Neuron (in vitro differentiated cells): Measurements from ENCODE around the gene CLP1.
A peak's percentile ranks its signal among the peaks of the same experiment; 100 is the strongest.

ENCODE experiments used
- H2AFZ ChIP-seq: one replicate; pipeline ENCODE4 v1.6.1; 2013; ENCODE audit warnings: low read depth, mild to moderate bottlenecking, inconsistent platforms, low read length, moderate library complexity
- H3K27me3 ChIP-seq: one replicate; pipeline ENCODE4 v1.6.1; 2013; ENCODE audit warnings: low read length; ENCODE audit not compliant: insufficient read depth
- H3K36me3 ChIP-seq: one replicate; pipeline ENCODE4 v1.6.1; 2013; ENCODE audit warnings: low read length; ENCODE audit not compliant: insufficient read depth
- H3K4me1 ChIP-seq: one replicate; pipeline ENCODE4 v1.6.1; 2013; ENCODE audit warnings: low read length; ENCODE audit not compliant: insufficient read depth
- H3K4me3 ChIP-seq: 2 replicates; pipeline ENCODE4 v1.5.1; 2013; ENCODE audit warnings: mild to moderate bottlenecking, low read length, moderate library complexity
- H3K9me3 ChIP-seq: one replicate; pipeline ENCODE4 v1.6.1; 2013; ENCODE audit warnings: low read length

CLP1 gene

GRCh38 chr11:57657194-57658022 is at the start of gene CLP1:
Gene CLP1 (plus strand): TSS chr11:57657762. CDS start chr11:57659477, 1,715 bp downstream.
- peaks cover 27% of the 10 kb centered on the region for H3K36me3 ChIP-seq

GRCh38 chr11:57610170-57610569 is 47.4 kb upstream of the CLP1 start:
- no peak overlapping the region for H2AFZ ChIP-seq
- no peak overlapping the region for H3K4me3 ChIP-seq
- no peaks in the 10 kb centered on the region for H3K4me1 ChIP-seq
- H3K27me3 ChIP-seq = no peaks in the 10 kb centered on the region
- peaks cover 67% of the 10 kb centered on the region for H3K36me3 ChIP-seq
- H3K9me3 ChIP-seq = no peaks in the 10 kb centered on the region

More at GRCh38 chr11:57657194-57658022, at the start of gene CLP1:
- Histone ChIP-seq H3K4me1 (peaks cover 11% of the 10 kb centered on the region), H3K27me3 (no peaks in the 10 kb centered on the region), H3K4me3 (peak within 1 kb of the TSS; percentile 64), H3K9me3 (no peaks in the 10 kb centered on the region), H2AFZ (peak within 1 kb of the TSS; percentile 13)

GRCh38 chr11:57614234-57614772 is 43.3 kb upstream of the CLP1 start:
- no peak overlapping the region for H3K4me3 ChIP-seq
- no peak overlapping the region for H2AFZ ChIP-seq
- no peaks in the 10 kb centered on the region for H3K4me1 ChIP-seq
- H3K27me3 ChIP-seq = no peaks in the 10 kb centered on the region
- peaks cover 53% of the 10 kb centered on the region for H3K36me3 ChIP-seq
- no peaks in the 10 kb centered on the region for H3K9me3 ChIP-seq

GRCh38 chr11:57615308-57615707 is 42.3 kb upstream of the CLP1 start:
- no peak overlapping the region for H2AFZ ChIP-seq
- peaks cover 49% of the 10 kb centered on the region for H3K36me3 ChIP-seq
- H3K9me3 ChIP-seq = peaks cover 3% of the 10 kb centered on the region
- no peaks in the 10 kb centered on the region for H3K27me3 ChIP-seq
- no peaks in the 10 kb centered on the region for H3K4me1 ChIP-seq
- no peak overlapping the region for H3K4me3 ChIP-seq

GRCh38 chr11:57616595-57616994 is 41.0 kb upstream of the CLP1 start:
- Histone ChIP-seq H3K27me3 (no peaks in the 10 kb centered on the region), H3K4me3 (no peak overlapping the region), H3K36me3 (peaks cover 39% of the 10 kb centered on the region), H2AFZ (no peak overlapping the region), H3K4me1 (no peaks in the 10 kb centered on the region), H3K9me3 (peaks cover 3% of the 10 kb centered on the region)

GRCh38 chr11:57618438-57618837 is 39.1 kb upstream of the CLP1 start:
- H3K36me3 ChIP-seq = peaks cover 23% of the 10 kb centered on the region
- H3K27me3 ChIP-seq = no peaks in the 10 kb centered on the region
- H3K9me3 ChIP-seq = peaks cover 3% of the 10 kb centered on the region
- no peaks in the 10 kb centered on the region for H3K4me1 ChIP-seq
- H2AFZ ChIP-seq = no peak overlapping the region
- no peak overlapping the region for H3K4me3 ChIP-seq

- Histone ChIP-seq H3K27me3 (no peaks in the 10 kb centered on the region), H3K4me1 (no peaks in the 10 kb centered on the region), H2AFZ (no peak overlapping the region), H3K4me3 (no peak overlapping the region), H3K36me3 (peaks cover 14% of the 10 kb centered on the region), H3K9me3 (peaks cover 3% of the 10 kb centered on the region)
Observed at GRCh38 chr11:57619331-57619730, 38.2 kb upstream of the CLP1 start.

GRCh38 chr11:57620467-57620866 is 37.1 kb upstream of the CLP1 start:
- Histone ChIP-seq H3K4me3 (no peak overlapping the region), H3K4me1 (no peaks in the 10 kb centered on the region), H3K36me3 (peaks cover 4% of the 10 kb centered on the region), H2AFZ (no peak overlapping the region), H3K9me3 (peaks cover 3% of the 10 kb centered on the region), H3K27me3 (no peaks in the 10 kb centered on the region)

GRCh38 chr11:57622263-57622662 is 35.3 kb upstream of the CLP1 start:
- Histone ChIP-seq H3K27me3 (no peaks in the 10 kb centered on the region), H2AFZ (no peak overlapping the region), H3K4me1 (no peaks in the 10 kb centered on the region), H3K9me3 (peaks cover 3% of the 10 kb centered on the region), H3K36me3 (peaks cover 3% of the 10 kb centered on the region), H3K4me3 (no peak overlapping the region)

GRCh38 chr11:57624864-57625263 is 32.7 kb upstream of the CLP1 start:
- Histone ChIP-seq H3K4me3 (no peak overlapping the region), H3K27me3 (no peaks in the 10 kb centered on the region), H3K36me3 (peaks cover under 1% of the 10 kb centered on the region), H3K9me3 (peaks cover 1% of the 10 kb centered on the region), H3K4me1 (no peaks in the 10 kb centered on the region), H2AFZ (no peak overlapping the region)

- Histone ChIP-seq H2AFZ (no peak overlapping the region), H3K36me3 (no peaks in the 10 kb centered on the region), H3K4me1 (no peaks in the 10 kb centered on the region), H3K27me3 (no peaks in the 10 kb centered on the region), H3K9me3 (no peaks in the 10 kb centered on the region), H3K4me3 (no peak overlapping the region)
Observed at GRCh38 chr11:57626895-57627294, 30.7 kb upstream of the CLP1 start.

- no peaks in the 10 kb centered on the region for H3K36me3 ChIP-seq
- H2AFZ ChIP-seq = no peak overlapping the region
- H3K9me3 ChIP-seq = no peaks in the 10 kb centered on the region
- no peaks in the 10 kb centered on the region for H3K27me3 ChIP-seq
- no peak overlapping the region for H3K4me3 ChIP-seq
- no peaks in the 10 kb centered on the region for H3K4me1 ChIP-seq
Observed at GRCh38 chr11:57630171-57630570, 27.4 kb upstream of the CLP1 start.

GRCh38 chr11:57632116-57632515 is 25.4 kb upstream of the CLP1 start:
- Histone ChIP-seq H3K4me3 (no peak overlapping the region), H3K27me3 (no peaks in the 10 kb centered on the region), H3K36me3 (no peaks in the 10 kb centered on the region), H3K9me3 (no peaks in the 10 kb centered on the region), H3K4me1 (no peaks in the 10 kb centered on the region), H2AFZ (no peak overlapping the region)
